PC-9 (cell line): Measurements from ENCODE around the gene EIF2S3. TPM values are rescaled to one million over a fixed set of nuclear protein-coding genes. Genes with fewer than 3 reads are reported as not detected.

Experiments used
- BruUV-seq: library from RNA; stranded (reverse); fragments of 400-500 nt; replicated peaks from 2 replicates; lab custom pipeline; 2021; lab: Mats Ljungman, UMichigan
- CTCF ChIA-PET: fragments of 300-600 bp; sonication (Branson Sonifier 250); formaldehyde crosslinking; loops from one replicate; lab custom pipeline; 2022; ENCODE audit warnings: antibody characterized with exemption; lab: Charles Lee
- POLR2A ChIA-PET: fragments of 300-600 bp; sonication (Branson Sonifier 250); formaldehyde crosslinking; loops from one replicate; lab custom pipeline; 2022; ENCODE audit warnings: antibody characterized with exemption; ENCODE audit not compliant: unreplicated experiment; lab: Charles Lee
- DNase-seq, 2 experiments: peaks; one replicate each; pipeline versions ENCODE4 v3.0.0 to v3.0.0-alpha.2; 2015 to 2022; ENCODE audit warnings: mixed read lengths in 1 of 2
- H2AFZ ChIP-seq: fragments of 200-600 bp; sonication (generic); 2 replicates; pipeline ENCODE4 v1.8.1; 2017; ENCODE audit warnings: antibody characterized with exemption
- H3F3A ChIP-seq: fragments of 200-600 bp; sonication (generic); 2 replicates; pipeline ENCODE4 v1.8.1; 2017; ENCODE audit warnings: antibody characterized with exemption, mild to moderate bottlenecking, low read depth; ENCODE audit not compliant: insufficient read depth
- H3K27ac ChIP-seq: fragments of 200-600 bp; sonication (generic); 2 replicates; pipeline ENCODE4 v1.6.1; 2016; ENCODE audit warnings: mixed run types
- H3K27me3 ChIP-seq: fragments of 200-600 bp; sonication (generic); 2 replicates; pipeline ENCODE4 v1.6.1; 2016; ENCODE audit warnings: low read depth, mixed run types; ENCODE audit not compliant: insufficient read depth
- H3K36me3 ChIP-seq: fragments of 200-600 bp; sonication (generic); 2 replicates; pipeline ENCODE4 v1.6.1; 2016; ENCODE audit warnings: low read depth, mixed run types
- H3K4me1 ChIP-seq: fragments of 200-600 bp; sonication (generic); replicated peaks from 2 replicates; pipeline ENCODE4 v1.6.1; 2016; ENCODE audit warnings: mixed run types; ENCODE audit not compliant: insufficient read depth
- H3K4me2 ChIP-seq: fragments of 200-600 bp; sonication (generic); 2 replicates; pipeline ENCODE4 v1.6.1; 2017; ENCODE audit warnings: mixed run types
- H3K4me3 ChIP-seq: fragments of 200-600 bp; sonication (generic); 2 replicates; pipeline ENCODE4 v1.6.1; 2016; ENCODE audit warnings: mixed run types
- H3K79me2 ChIP-seq: fragments of 200-600 bp; sonication (generic); 2 replicates; pipeline ENCODE4 v1.6.1; 2017; ENCODE audit warnings: low read depth, mixed run types
- H3K9me2 ChIP-seq: fragments of 200-600 bp; sonication (generic); 2 replicates; pipeline ENCODE4 v1.8.1; 2017; ENCODE audit warnings: mild to moderate bottlenecking; ENCODE audit not compliant: insufficient read depth
- H3K9me3 ChIP-seq: fragments of 200-600 bp; sonication (generic); 2 replicates; pipeline ENCODE4 v1.8.1; 2016; ENCODE audit warnings: low read depth; ENCODE audit not compliant: insufficient read depth
- H4K20me1 ChIP-seq: fragments of 200-600 bp; sonication (generic); 2 replicates; pipeline ENCODE4 v1.8.1; 2017; ENCODE audit not compliant: insufficient read depth
- CTCF ChIP-seq: fragments of 200-600 bp; sonication (generic); conservative IDR thresholded peaks from 2 replicates; pipeline ENCODE4 v1.6.1; 2017; ENCODE audit warnings: mixed run types, antibody characterized with exemption, mild to moderate bottlenecking, moderate library complexity
- EZH2 ChIP-seq: fragments of 200-600 bp; sonication (generic); IDR thresholded peaks from 2 replicates; pipeline ENCODE4 v1.8.0; 2017; ENCODE audit warnings: antibody characterized with exemption, low read depth
- intact Hi-C: fragments of 100-400 bp; cut with micrococcal nuclease; formaldehyde crosslinking; loops from one replicate; pipeline ENCODE4 v1.10.0; 2022; ENCODE audit not compliant: unreplicated experiment
- total RNA-seq: library from RNA; stranded (reverse); gene quantifications from 2 replicates; pipeline ENCODE4 v1.2.3, GENCODE V29; 2021

EIF2S3 gene
- total RNA-seq, 1 experiment from 2014 or later = 252 TPM

GRCh38 chrX:24124244-24124799 lies 69.6 kb downstream of the EIF2S3 start:
- H3K4me3 ChIP-seq = no peak overlapping the region
- H3K36me3 ChIP-seq = no peaks in the 10 kb centered on the region
- no peak overlapping the region for H3K27ac ChIP-seq
- TF ChIP-seq EZH2 = no peak
- no peak for TF ChIP-seq CTCF
- no peak overlapping the region for H2AFZ ChIP-seq
- H3K9me3 ChIP-seq = no peaks in the 10 kb centered on the region
- no peaks in the 10 kb centered on the region for H3F3A ChIP-seq
- H4K20me1 ChIP-seq = no peaks in the 10 kb centered on the region
- intact Hi-C loops = no loop called here
- BruUV-seq = no TSS peak
- ChIA-PET POLR2A (no interaction called here), CTCF (no interaction called here)
- H3K79me2 ChIP-seq = no peaks in the 10 kb centered on the region
- H3K9me2 ChIP-seq = no peaks in the 10 kb centered on the region
- H3K4me2 ChIP-seq = no peak overlapping the region
- no peaks in the 10 kb centered on the region for H3K4me1 ChIP-seq
- DNase-seq = no peak
- H3K27me3 ChIP-seq = no peaks in the 10 kb centered on the region

- Histone ChIP-seq H3F3A (no peaks in the 10 kb centered on the region), H3K27me3 (no peaks in the 10 kb centered on the region), H3K4me2 (no peak overlapping the region), H3K27ac (no peak overlapping the region), H2AFZ (no peak overlapping the region), H3K36me3 (no peaks in the 10 kb centered on the region), H3K79me2 (no peaks in the 10 kb centered on the region), H3K4me3 (no peak overlapping the region), H3K9me3 (no peaks in the 10 kb centered on the region), H4K20me1 (no peaks in the 10 kb centered on the region), H3K9me2 (no peaks in the 10 kb centered on the region), H3K4me1 (no peaks in the 10 kb centered on the region)
- TF ChIP-seq EZH2 (no peak), CTCF (no peak)
- POLR2A ChIA-PET = interaction anchor here (0.6 kb wide), 1 partner anchor 44 kb away, joined by 6 read pairs; no protein-coding TSS in a partner anchor
- CTCF ChIA-PET = no interaction called here
- intact Hi-C loops = no loop called here
- no peak for DNase-seq
- BruUV-seq = no TSS peak
Observed at GRCh38 chrX:24125028-24125612, 70.4 kb downstream of the EIF2S3 start.

Other genes with a start within 250 kb of the EIF2S3 start
- gene APOO, start 147.0 kb upstream of the EIF2S3 start, total RNA-seq = 25.5 and 42.3 TPM in 2 replicates
- 0.20 TPM in 1 of 2 replicates, not detected in the other for gene CXorf58, start 146.9 kb upstream of the EIF2S3 start, total RNA-seq
- gene KLHL15, start 27.8 kb upstream of the EIF2S3 start, total RNA-seq = 3.5 and 3.7 TPM in 2 replicates
- 39.1 and 39.6 TPM in 2 replicates for gene ZFX, start 94.8 kb downstream of the EIF2S3 start, total RNA-seq